B cell (primary cell): ENCODE results near the gene HDHD5. TPM values are rescaled to one million over a fixed set of nuclear protein-coding genes. Genes with fewer than 3 reads are reported as not detected.

Experiments
- ATAC-seq: fragments of 200-7000 bp; cut with Tn5 transposase; one replicate; pipeline ENCODE4 v1.10.0; 2021; ENCODE audit warnings: low read depth, mild to moderate bottlenecking, moderate number of reproducible peaks, moderate library complexity
- CTCF ChIA-PET: fragments of 350-600 bp; sonication (Branson Sonifier 250); formaldehyde crosslinking; loops from one replicate; lab custom pipeline; 2021; ENCODE audit warnings: antibody characterized with exemption, inconsistent platforms; lab: Charles Lee
- POLR2A ChIA-PET: fragments of 350-600 bp; sonication (Branson Sonifier 250); formaldehyde crosslinking; loops from one replicate; lab custom pipeline; 2021; ENCODE audit warnings: antibody characterized with exemption; lab: Charles Lee
- DNase-seq: peaks from one replicate; pipeline ENCODE4 v3.0.0; 2013
- H2AFZ ChIP-seq: 2 replicates; pipeline ENCODE4 v1.6.1; 2012; ENCODE audit warnings: mild to moderate bottlenecking, low read depth, low read length; ENCODE audit not compliant: insufficient read depth, poor library complexity, severe bottlenecking
- H3K27ac ChIP-seq, 2 donors: 1 replicate in 1 of 2; 2 replicates in 1 of 2; pipeline ENCODE4 v1.5.1; 2012 to 2013; ENCODE audit warnings: low read length in 2 of 2, mild to moderate bottlenecking in 2 of 2, moderate library complexity in 1 of 2
- H3K27me3 ChIP-seq, 4 experiments: fragments of 200-600 bp in 1 of 4; sonication (generic) in 1 of 4; replicated peaks in 1 of 4; 1 replicate in 2 of 4; 2 replicates in 2 of 4; pipeline versions ENCODE4 v1.6.1 to v1.7.0; 2013 to 2016; ENCODE audit warnings: low read length in 3 of 4, mild to moderate bottlenecking in 2 of 4, mixed read lengths in 1 of 4, moderate library complexity in 1 of 4; ENCODE audit not compliant: insufficient read depth in 4 of 4, control insufficient read depth in 3 of 4; ENCODE audit errors: control extremely low read depth in 1 of 4
- H3K36me3 ChIP-seq, 2 experiments: replicated peaks in 1 of 2; 1 replicate in 1 of 2; 2 replicates in 1 of 2; pipeline versions ENCODE4 v1.6.1 to v1.7.1; 2013; ENCODE audit warnings: low read length in 1 of 2; ENCODE audit not compliant: insufficient read depth in 2 of 2, control insufficient read depth in 1 of 2; ENCODE audit errors: control extremely low read depth in 1 of 2, extremely low read depth in 1 of 2
- H3K4me1 ChIP-seq, 2 donors: fragments of 200-600 bp in 1 of 2; sonication (generic) in 1 of 2; 1 replicate in 1 of 2; 2 replicates in 1 of 2; pipeline versions ENCODE4 v1.5.1 to v1.6.1; 2013 to 2017; ENCODE audit warnings: low read length in 2 of 2; ENCODE audit not compliant: control insufficient read depth in 2 of 2, insufficient read depth in 2 of 2
- H3K4me2 ChIP-seq: replicated peaks from 2 replicates; pipeline ENCODE3; 2012; ENCODE audit warnings: mild to moderate bottlenecking, low read depth, low read length; ENCODE audit not compliant: poor library complexity, severe bottlenecking
- H3K4me3 ChIP-seq, 5 experiments: fragments of 200-600 bp in 1 of 5; sonication (generic) in 1 of 5; 1 replicate in 3 of 5; 2 replicates in 2 of 5; pipeline versions ENCODE4 v1.5.1 to v1.7.0; 2011 to 2016; ENCODE audit warnings: low read length in 4 of 5, mild to moderate bottlenecking in 4 of 5, low read depth in 2 of 5, control low read depth in 1 of 5, moderate library complexity in 1 of 5; ENCODE audit not compliant: insufficient read depth in 1 of 5; ENCODE audit errors: control extremely low read depth in 1 of 5, extremely low read depth in 1 of 5
- H3K79me2 ChIP-seq: fragments of 200-600 bp; sonication (generic); one replicate; pipeline ENCODE4 v1.6.0; 2016; ENCODE audit warnings: low read length; ENCODE audit not compliant: control insufficient read depth, insufficient read depth
- H3K9ac ChIP-seq: fragments of 200-600 bp; sonication (generic); 2 replicates; pipeline ENCODE4 v1.6.1; 2017; ENCODE audit warnings: mild to moderate bottlenecking, low read length, moderate library complexity
- H3K9me3 ChIP-seq, 3 donors: one replicate each; pipeline versions ENCODE4 v1.6.1 to v1.7.1; 2013; ENCODE audit warnings: low read length in 2 of 3; ENCODE audit not compliant: control insufficient read depth in 2 of 3, insufficient read depth in 1 of 3; ENCODE audit errors: control extremely low read depth in 1 of 3
- H4K20me1 ChIP-seq: 2 replicates; pipeline ENCODE4 v1.6.0; 2012; ENCODE audit warnings: mild to moderate bottlenecking, low read length; ENCODE audit not compliant: insufficient read depth, control insufficient read depth, poor library complexity, severe bottlenecking
- H3K27ac Mint-ChIP-seq: one replicate; pipeline ENCODE4 v1.8.0; 2021; ENCODE audit warnings: mixed read lengths
- H3K27me3 Mint-ChIP-seq: one replicate; pipeline ENCODE4 v1.8.0; 2021; ENCODE audit warnings: mixed read lengths
- H3K4me1 Mint-ChIP-seq: one replicate; pipeline ENCODE4 v1.8.0; 2021; ENCODE audit warnings: mixed read lengths
- H3K4me3 Mint-ChIP-seq: one replicate; pipeline ENCODE4 v1.8.0; 2021; ENCODE audit warnings: mixed read lengths
- H3K9me3 Mint-ChIP-seq: one replicate; pipeline ENCODE4 v1.8.0; 2022; ENCODE audit warnings: mixed read lengths; ENCODE audit not compliant: insufficient read depth
- CTCF ChIP-seq: fragments of 200-600 bp; IDR thresholded peaks from one replicate; pipeline ENCODE4 v1.8.0; 2022; ENCODE audit warnings: antibody characterized with exemption, mild to moderate bottlenecking
- EZH2 ChIP-seq: IDR thresholded peaks from 2 replicates; pipeline ENCODE4 v1.6.1; 2012; ENCODE audit warnings: borderline replicate concordance, low read depth, mild to moderate bottlenecking, moderate library complexity, low read length; ENCODE audit not compliant: insufficient read depth, poor library complexity, severe bottlenecking
- WGBS: methylation state at CpG from one replicate; pipeline ENCODE4 v1.1.5; 2013; ENCODE audit warnings: missing lambda C conversion rate; ENCODE audit not compliant: insufficient coverage; 5-methylcytosine and 5-hydroxymethylcytosine counted together
- intact Hi-C: fragments of 100-400 bp; cut with micrococcal nuclease; formaldehyde crosslinking; loops from one replicate; pipeline ENCODE4 v1.10.0; 2022
- polyA plus RNA-seq: library from polyadenylated mRNA; depleted of rRNA; stranded (reverse); fragments of >200 nt; gene quantifications from 2 replicates; pipeline ENCODE4 v1.2.3, GENCODE V29; 2012
- total RNA-seq, 2 donors: library from RNA; stranded (reverse); fragments of 120-200 nt in 1 of 2; gene quantifications; 1 replicate in 1 of 2; 2 replicates in 1 of 2; pipeline versions ENCODE4 v1.2.3 to v1.2.4, GENCODE V29; 2013 to 2022

Gene HDHD5
- total and polyA plus RNA-seq, 2 donors (not counting 1 experiment from before 2014, with no cell fraction given) = 17.7 to 37.7 TPM

- no peak for TF ChIP-seq CTCF
- TF ChIP-seq EZH2 = no peak
- Histone ChIP-seq H3K4me3 (no peak overlapping the region), H3K79me2 (no peaks in the 10 kb centered on the region), H3K4me2 (no peak overlapping the region), H3K9ac (no peak overlapping the region), H3K27ac (no peak overlapping the region), H3K4me1 (peaks cover 0 to 12% of the 10 kb centered on the region in 2 donors), H3K27me3 (no peaks in the 10 kb centered on the region), H3K36me3 (peaks cover 0 to 35% of the 10 kb centered on the region in 2 experiments), H3K9me3 (no peaks in the 10 kb centered on the region), H4K20me1 (no peaks in the 10 kb centered on the region), H2AFZ (no peak overlapping the region)
- POLR2A ChIA-PET = no interaction called here
- CTCF ChIA-PET = no interaction called here
- Mint-ChIP-seq H3K4me1 (peaks cover 10% of the 10 kb centered on the region), H3K27ac (no peak overlapping the region), H3K9me3 (no peaks in the 10 kb centered on the region), H3K27me3 (peaks cover 1% of the 10 kb centered on the region), H3K4me3 (no peak overlapping the region)
- intact Hi-C loops = no loop called here
- no peak for DNase-seq
- 92% methylated on average over 13 of the region's 13 CpGs for WGBS
- no peak for ATAC-seq
Observed at GRCh38 chr22:17110791-17111550, 48.1 kb downstream of the HDHD5 start.

GRCh38 chr22:17109976-17110375 lies 49.1 kb downstream of the HDHD5 start:
- DNase-seq = no peak
- intact Hi-C loops = no loop called here

More at GRCh38 chr22:17109976-17110375, 49.1 kb downstream of the HDHD5 start:
- Histone ChIP-seq H3K4me2 (no peak overlapping the region), H3K27ac (no peak overlapping the region), H3K9me3 (no peaks in the 10 kb centered on the region), H3K79me2 (no peaks in the 10 kb centered on the region), H2AFZ (no peak overlapping the region), H3K9ac (no peak overlapping the region), H4K20me1 (no peaks in the 10 kb centered on the region), H3K36me3 (peaks cover 0 to 43% of the 10 kb centered on the region in 2 experiments), H3K4me1 (peaks cover 0 to 11% of the 10 kb centered on the region in 2 donors), H3K4me3 (no peak overlapping the region), H3K27me3 (no peaks in the 10 kb centered on the region)
- ChIA-PET CTCF (no interaction called here), POLR2A (no interaction called here)
- WGBS = 90% methylated on average over 15 of the region's 16 CpGs
- Mint-ChIP-seq H3K4me1 (peaks cover 6% of the 10 kb centered on the region), H3K27me3 (no peaks in the 10 kb centered on the region), H3K4me3 (no peak overlapping the region), H3K27ac (no peak overlapping the region), H3K9me3 (no peaks in the 10 kb centered on the region)
- TF ChIP-seq EZH2 (no peak), CTCF (no peak)
- no peak for ATAC-seq
